HepG2 (cell line): ENCODE data around the gene ZG16.

Experiments
- CTCF ChIP-seq: sonication (generic); formaldehyde crosslinking; IDR thresholded peaks from 2 replicates; pipeline ENCODE4 v1.5.0; 2020; ENCODE audit warnings: mild to moderate bottlenecking, missing genetic modification reagents, moderate library complexity
- NR2F6 ChIP-seq, 2 experiments: IDR thresholded peaks; 2 replicates each; pipeline ENCODE4 v1.6.1; 2016; ENCODE audit warnings: antibody characterized with exemption in 1 of 2, mild to moderate bottlenecking in 1 of 2
- ZBTB44 ChIP-seq: sonication (generic); formaldehyde crosslinking; IDR thresholded peaks from 2 replicates; pipeline ENCODE4 v1.4.0; 2020; ENCODE audit warnings: missing genetic modification reagents

- TF ChIP-seq NR2F6 (IDR thresholded peaks at IDR 0.05), result peak; percentile 18; the same call in 1 of the 2 replicates
- TF ChIP-seq NR2F6 (CRISPR knock-in tag; IDR thresholded peaks at IDR 0.05), result peak; percentile 69; the same call in 1 of the 2 replicates
- peak; percentile 97 for TF ChIP-seq CTCF (CRISPR knock-in tag)
- 0 out of 2 replicates have a peak, but pooled peaks have one; percentile 26 for TF ChIP-seq ZBTB44 (CRISPR knock-in tag)
Measured at GRCh38 chr16:29790183-29790948, 12.3 kb downstream of the ZG16 start, which contains the start of gene KIF22.
